ENCODE results near the gene PAX5.

DNA sequence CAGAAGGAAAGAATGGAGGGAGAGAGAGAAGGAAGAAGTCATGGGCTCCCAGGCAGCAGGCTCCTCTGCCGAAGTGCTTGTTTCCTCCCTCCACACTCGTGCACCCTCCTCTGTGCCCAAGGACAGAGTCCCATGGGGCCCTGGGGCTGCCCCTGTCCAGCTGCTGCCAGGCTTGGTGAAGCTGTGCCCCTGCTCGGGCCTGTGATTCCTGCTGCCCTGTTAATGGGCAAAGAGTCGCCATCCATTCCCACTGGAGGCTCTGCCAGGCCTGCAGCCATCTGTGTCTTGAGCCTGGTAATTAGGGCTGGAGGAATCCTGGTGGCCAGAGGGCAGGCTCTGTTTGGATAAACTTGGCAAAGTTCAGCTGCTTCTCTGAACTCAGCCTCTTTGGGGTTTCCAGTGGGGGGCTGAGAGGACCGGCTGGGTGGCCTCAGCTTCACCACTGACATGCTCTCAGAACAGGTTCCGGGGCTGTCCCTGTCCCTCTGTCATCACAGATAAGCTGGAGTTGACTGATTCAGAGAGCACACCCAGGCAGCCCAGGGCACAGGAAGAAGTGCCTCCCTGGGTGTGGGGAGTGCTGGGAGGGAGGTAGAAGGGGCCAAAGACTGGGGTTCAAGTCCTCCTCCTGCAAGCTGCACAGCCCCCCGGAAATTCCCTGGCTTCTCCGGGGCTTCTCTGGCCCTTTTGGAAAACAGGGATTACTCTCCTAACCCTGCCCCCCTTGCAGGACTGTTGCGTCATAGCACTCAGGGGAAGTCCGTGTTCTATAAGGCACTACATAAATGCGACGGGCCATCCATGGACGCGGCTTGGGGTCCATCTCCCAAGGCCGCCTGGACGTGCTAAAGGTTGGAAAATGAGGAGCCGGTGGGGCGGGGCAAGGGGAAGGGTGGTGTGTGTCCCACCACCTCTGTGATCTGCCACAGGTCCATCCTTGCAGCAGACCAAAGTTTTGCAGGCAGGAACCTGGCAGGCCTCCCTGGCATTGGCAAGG, 154.8 kb downstream of the PAX5 start:
- TF ChIP-seq CTCF (IDR thresholded peaks at IDR 0.05; ENCODE audit: low read length) (no peak), EZH2 (optimal IDR thresholded peaks at IDR 0.05; ENCODE audit: low read depth, low read length) (no peak)
